GM18861 (cell line): ENCODE data around the gene AZU1.
"Not testable (repeated sequence)": the region's sequence is repeated elsewhere in the genome, so short reads cannot be mapped to it uniquely, and the experiment has no call there.

ENCODE experiments used
- ATAC-seq: cut with Tn5 transposase; IDR thresholded peaks from one replicate; pipeline ENCODE4 v1.9.1; 2021; ENCODE audit not compliant: unreplicated experiment

Gene AZU1

GRCh38 chr19:824885-825284 is 2.8 kb upstream of the AZU1 start:
- no peak for ATAC-seq

GRCh38 chr19:825897-826644 is 1.6 kb upstream of the AZU1 start:
- ATAC-seq: no peak

GRCh38 chr19:827314-827709 is 325 bp upstream of the AZU1 start:
- ATAC-seq: no peak

- ATAC-seq: no peak
Measured at GRCh38 chr19:829129-829758, 1.6 kb downstream of the AZU1 start.

- ATAC-seq: no peak
Measured at GRCh38 chr19:831407-832369, 4.1 kb downstream of the AZU1 start.

GRCh38 chr19:834216-834615 is 6.6 kb downstream of the AZU1 start:
- no peak for ATAC-seq

GRCh38 chr19:835210-835810 is 7.7 kb downstream of the AZU1 start:
- no peak for ATAC-seq

- ATAC-seq: no peak
Measured at GRCh38 chr19:840519-841206, 13.0 kb downstream of the AZU1 start, which contains the start of gene PRTN3. PRTN3 (plus strand) TSS chr19:840999; CDS start chr19:841009, 10 bp downstream.

- not testable (repeated sequence) for ATAC-seq
Measured at GRCh38 chr19:842802-843179, 15.2 kb downstream of the AZU1 start.

GRCh38 chr19:843180-843835 is 15.7 kb downstream of the AZU1 start:
- ATAC-seq: no peak

GRCh38 chr19:843836-844545 is 16.4 kb downstream of the AZU1 start:
- no peak for ATAC-seq

- no peak for ATAC-seq
Measured at GRCh38 chr19:844546-844971, 16.9 kb downstream of the AZU1 start.

- no peak for ATAC-seq
Measured at GRCh38 chr19:845707-846521, 18.3 kb downstream of the AZU1 start.

GRCh38 chr19:848386-848921 is 20.8 kb downstream of the AZU1 start:
- ATAC-seq: no peak

GRCh38 chr19:849195-849594 is 21.6 kb downstream of the AZU1 start:
- not testable (repeated sequence) for ATAC-seq

- ATAC-seq: no peak
Measured at GRCh38 chr19:850221-850978, 22.8 kb downstream of the AZU1 start.

GRCh38 chr19:850979-851335 is 23.3 kb downstream of the AZU1 start:
- no peak for ATAC-seq
